Cardiac septum (tissue), 1 donor: ENCODE results near the gene HLA-DOB. TPM values are rescaled to one million over a fixed set of nuclear protein-coding genes. Genes with fewer than 3 reads are reported as not detected.

ENCODE experiments used
- DNase-seq: peaks from one replicate; pipeline ENCODE4 v3.0.0-alpha.2; 2020; ENCODE audit warnings: low spot score
- intact Hi-C: fragments of 100-400 bp; cut with DNase I; formaldehyde crosslinking; loops from one replicate; pipeline ENCODE4 v1.14.0; 2022
- total RNA-seq: library from RNA; stranded (reverse); fragmentation: NEBNext Ultra II Directional; extraction: Animal tissue kit (Norgen Biotek cat#: 25700); gene quantifications from one replicate; pipeline ENCODE4 v1.2.1, GENCODE V29; 2021
- donor health status: DM: no; HTN: no; CAD: no.

The HLA-DOB gene
- total RNA-seq, 1 donor from 2014 or later: 0.35 TPM

GRCh38 chr6:32772656-32773055, 44.1 kb downstream of the HLA-DOB start:
- no peak for DNase-seq
- intact Hi-C loops: no loop called here

DNA sequence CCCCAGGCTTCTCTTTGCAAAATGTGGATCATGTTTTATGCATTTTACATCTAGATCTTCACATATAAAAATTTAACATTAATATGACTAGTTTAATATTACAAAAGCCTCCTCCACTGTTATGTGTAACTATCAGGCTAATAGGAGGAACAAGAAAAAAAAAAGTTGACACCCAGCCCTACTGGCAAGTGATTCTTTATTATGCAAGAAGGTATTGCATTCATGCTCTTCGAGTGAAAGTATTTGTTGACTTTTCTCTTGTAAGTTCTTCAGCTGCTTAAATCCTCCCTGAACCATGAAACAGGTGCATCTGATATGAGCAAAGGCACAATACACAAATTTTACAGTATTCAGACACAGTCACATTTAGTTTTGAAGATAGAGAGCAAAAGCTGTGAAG, 52.8 kb downstream of the HLA-DOB start:
- intact Hi-C loops: no loop called here
- no peak for DNase-seq

GRCh38 chr6:32763421-32763820, 53.4 kb downstream of the HLA-DOB start, which contains the start of gene HLA-DQB2:
TSS of gene HLA-DQB2 (minus strand) at chr6:32763532. CDS start at chr6:32763470, 62 bp downstream.
- DNase-seq: no peak
- intact Hi-C loops: no loop called here

Other genes with a start within 250 kb of the HLA-DOB start
- 27.6 TPM for gene HLA-DRB1, start 227.2 kb downstream of the HLA-DOB start, total RNA-seq
- gene HLA-DQA1, start 179.6 kb downstream of the HLA-DOB start, total RNA-seq: 5.2 TPM
- 3.7 TPM for gene HLA-DQB1, start 150.3 kb downstream of the HLA-DOB start, total RNA-seq
- 2.8 TPM for gene HLA-DQA2, start 75.6 kb downstream of the HLA-DOB start, total RNA-seq
- gene HLA-DQB2, start 53.5 kb downstream of the HLA-DOB start, total RNA-seq: 2.9 TPM
- 12.7 TPM for gene TAP2, start 21.7 kb upstream of the HLA-DOB start, total RNA-seq
- 11.7 TPM for gene PSMB8, start 27.0 kb upstream of the HLA-DOB start, total RNA-seq
- gene TAP1, start 36.7 kb upstream of the HLA-DOB start, total RNA-seq: 18.1 TPM
- 14.2 TPM for gene PSMB9, start 37.2 kb upstream of the HLA-DOB start, total RNA-seq
- gene HLA-DMB, start 124.0 kb upstream of the HLA-DOB start, total RNA-seq: 7.9 TPM
- 13.7 TPM for gene HLA-DMA, start 136.1 kb upstream of the HLA-DOB start, total RNA-seq
- 88.7 TPM for gene BRD2, start 151.6 kb upstream of the HLA-DOB start, total RNA-seq
- gene HLA-DOA, start 192.6 kb upstream of the HLA-DOB start, total RNA-seq: 1.6 TPM